Measurements from ENCODE around the gene GDPD2.

Gene GDPD2

DNA sequence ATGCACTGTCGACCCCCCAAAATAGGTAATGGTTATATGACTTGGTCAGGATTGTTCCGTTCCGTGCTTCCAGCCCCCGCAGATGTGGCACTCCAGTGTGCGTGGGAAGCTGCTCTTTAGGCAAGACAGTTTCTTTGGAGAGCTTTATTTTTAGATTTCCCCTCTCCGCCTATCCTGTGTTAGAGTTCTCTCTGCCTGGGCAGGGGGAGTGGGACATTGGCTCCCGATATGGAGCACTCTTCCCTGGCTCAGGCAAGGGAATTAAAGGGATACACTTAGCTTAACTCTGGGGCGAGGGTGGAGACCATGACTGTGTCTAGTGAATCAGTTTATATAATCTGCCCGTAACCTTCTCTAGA is 57.5 kb downstream of the GDPD2 start:
- H3K4me3 ChIP-seq (ENCODE audit: low read depth, low read length): no peak overlapping the region
- TF ChIP-seq, protein P1, sequence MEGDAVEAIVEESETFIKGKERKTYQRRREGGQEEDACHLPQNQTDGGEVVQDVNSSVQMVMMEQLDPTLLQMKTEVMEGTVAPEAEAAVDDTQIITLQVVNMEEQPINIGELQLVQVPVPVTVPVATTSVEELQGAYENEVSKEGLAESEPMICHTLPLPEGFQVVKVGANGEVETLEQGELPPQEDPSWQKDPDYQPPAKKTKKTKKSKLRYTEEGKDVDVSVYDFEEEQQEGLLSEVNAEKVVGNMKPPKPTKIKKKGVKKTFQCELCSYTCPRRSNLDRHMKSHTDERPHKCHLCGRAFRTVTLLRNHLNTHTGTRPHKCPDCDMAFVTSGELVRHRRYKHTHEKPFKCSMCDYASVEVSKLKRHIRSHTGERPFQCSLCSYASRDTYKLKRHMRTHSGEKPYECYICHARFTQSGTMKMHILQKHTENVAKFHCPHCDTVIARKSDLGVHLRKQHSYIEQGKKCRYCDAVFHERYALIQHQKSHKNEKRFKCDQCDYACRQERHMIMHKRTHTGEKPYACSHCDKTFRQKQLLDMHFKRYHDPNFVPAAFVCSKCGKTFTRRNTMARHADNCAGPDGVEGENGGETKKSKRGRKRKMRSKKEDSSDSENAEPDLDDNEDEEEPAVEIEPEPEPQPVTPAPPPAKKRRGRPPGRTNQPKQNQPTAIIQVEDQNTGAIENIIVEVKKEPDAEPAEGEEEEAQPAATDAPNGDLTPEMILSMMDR (IDR thresholded peaks at IDR 0.05; ENCODE audit: borderline replicate concordance, insufficient read depth, low read depth, low read length): no peak

DNA sequence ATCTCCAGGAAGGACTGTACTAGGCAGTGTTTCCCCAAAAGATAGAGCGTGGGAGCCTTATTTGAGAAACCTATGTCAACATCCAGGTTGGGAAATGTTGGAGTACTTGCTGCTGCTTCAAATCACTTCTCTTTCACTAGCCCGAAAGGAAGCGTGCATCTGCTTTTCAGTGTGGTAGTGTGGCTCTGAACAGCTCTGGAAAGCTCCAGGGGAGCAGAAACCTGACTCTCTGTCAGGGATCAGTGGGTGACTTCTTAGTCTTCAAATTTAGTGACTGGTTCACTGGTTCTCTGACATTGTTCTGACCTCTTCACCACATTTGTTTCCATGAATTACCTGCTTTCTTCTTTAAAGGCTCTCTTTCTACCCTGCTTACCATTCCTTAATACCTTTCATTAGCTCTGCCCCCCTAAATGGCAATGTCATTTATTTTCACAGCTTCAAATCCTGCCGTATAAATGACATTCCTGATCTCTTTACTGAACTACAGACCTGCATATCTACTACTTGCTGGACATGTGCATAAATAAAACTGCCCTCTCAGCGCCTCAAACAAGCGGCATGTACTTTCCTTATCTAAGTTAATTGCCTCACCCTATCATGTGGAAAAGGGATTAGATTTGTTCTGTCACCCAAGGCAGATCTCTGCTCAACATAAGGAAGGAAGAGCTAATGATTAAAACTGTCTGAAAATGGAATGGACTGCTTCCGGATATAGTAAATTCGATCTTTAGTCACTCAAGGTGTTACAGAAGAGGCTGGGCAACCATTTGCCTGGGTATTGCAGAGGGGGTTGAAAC is 58.6 kb downstream of the GDPD2 start:
- TF ChIP-seq, protein P1 (IDR thresholded peaks at IDR 0.05; ENCODE audit: borderline replicate concordance, insufficient read depth, low read depth, low read length): no peak

DNA sequence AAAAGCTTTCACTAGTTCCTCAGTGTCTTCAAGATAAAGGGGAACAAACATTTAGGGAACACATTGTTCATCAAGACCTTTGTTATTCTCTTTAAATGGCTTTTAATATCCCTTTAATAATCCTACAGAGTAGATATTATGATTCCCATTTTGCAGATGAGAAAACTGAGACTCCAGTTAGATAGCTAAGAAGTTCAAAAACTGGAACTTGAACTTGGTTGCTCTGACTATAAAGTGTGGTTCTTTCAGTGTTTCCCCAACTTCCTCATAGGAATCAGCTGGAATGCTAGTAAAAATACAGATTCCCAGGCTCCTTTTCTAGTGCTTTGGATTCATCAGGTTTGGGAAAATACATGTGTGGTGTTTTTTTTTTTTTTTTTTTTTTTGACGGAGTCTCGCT is 59.2 kb downstream of the GDPD2 start:
- H3K4me3 ChIP-seq (ENCODE audit: low read depth, low read length): no peak overlapping the region
- TF ChIP-seq, protein P1 (IDR thresholded peaks at IDR 0.05; ENCODE audit: borderline replicate concordance, insufficient read depth, low read depth, low read length): no peak

More for the DNA sequence above, 58.6 kb downstream of the GDPD2 start:
- H3K4me3 ChIP-seq (ENCODE audit: low read depth, low read length): no peak overlapping the region
